Activated T-helper 9 cell treated with anti-CD3 and anti-CD28 coated beads, Interleukin-2, amount 50 U/mL, for 16 hours (primary cell): ENCODE results near the gene TMEM42.
A peak's percentile ranks its signal among the peaks of the same experiment; 100 is the strongest.

Experiments used
- DNase-seq: peaks from one replicate; pipeline ENCODE4 v3.0.0-alpha.2; 2020; ENCODE audit warnings: low read depth

Gene TMEM42

GRCh38 chr3:44910693-44911092 lies 49.0 kb downstream of the TMEM42 start:
- DNase-seq = no peak

DNA sequence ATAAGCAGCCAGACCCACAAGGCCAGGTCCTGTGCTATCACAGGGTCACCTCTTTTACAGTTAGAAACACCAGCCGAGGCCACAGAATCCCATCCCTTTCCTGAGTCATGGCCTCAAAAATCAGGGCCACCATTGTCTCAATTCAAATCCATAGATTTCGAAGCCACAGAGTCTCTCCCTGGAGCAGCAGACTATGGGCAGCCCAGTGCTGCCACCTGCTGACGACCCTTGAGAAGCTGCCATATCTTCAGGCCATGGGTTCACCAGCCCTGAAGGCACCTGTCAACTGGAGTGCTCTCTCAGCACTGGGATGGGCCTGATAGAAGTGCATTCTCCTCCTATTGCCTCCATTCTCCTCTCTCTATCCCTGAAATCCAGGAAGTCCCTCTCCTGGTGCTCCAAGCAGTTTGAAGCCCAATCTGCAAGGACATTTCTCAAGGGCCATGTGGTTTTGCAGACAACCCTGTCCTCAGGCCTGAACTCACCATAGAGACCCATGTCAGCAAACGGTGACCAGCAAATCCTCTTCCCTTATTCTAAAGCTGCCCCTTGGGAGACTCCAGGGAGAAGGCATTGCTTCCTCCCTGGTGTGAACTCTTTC lies 52.3 kb downstream of the TMEM42 start:
- DNase-seq = peak; percentile 38

- DNase-seq = no peak
Observed at GRCh38 chr3:44914936-44915335, 53.2 kb downstream of the TMEM42 start.
